IPS-18a (cell line): ENCODE data around the gene RASGEF1C.

ENCODE experiments used
- H3K27ac ChIP-seq: one replicate; pipeline ENCODE4 v1.5.1; 2013; ENCODE audit warnings: low read length
- H3K27me3 ChIP-seq: one replicate; pipeline ENCODE4 v1.6.1; 2013; ENCODE audit warnings: mild to moderate bottlenecking, low read length; ENCODE audit not compliant: control insufficient read depth, insufficient read depth
- H3K36me3 ChIP-seq: one replicate; pipeline ENCODE4 v1.6.1; 2013; ENCODE audit warnings: low read depth, low read length; ENCODE audit not compliant: control insufficient read depth
- H3K4me1 ChIP-seq: one replicate; pipeline ENCODE4 v1.6.1; 2013; ENCODE audit warnings: low read depth, low read length; ENCODE audit not compliant: control insufficient read depth
- H3K4me3 ChIP-seq: one replicate; pipeline ENCODE4 v1.5.1; 2013; ENCODE audit warnings: low read length
- H3K9ac ChIP-seq: one replicate; pipeline ENCODE4 v1.6.1; 2013; ENCODE audit warnings: mild to moderate bottlenecking, low read length, moderate library complexity
- H3K9me3 ChIP-seq: one replicate; pipeline ENCODE4 v1.6.1; 2013; ENCODE audit warnings: low read depth, low read length; ENCODE audit not compliant: control insufficient read depth

Gene RASGEF1C

GRCh38 chr5:180197016-180197702, 11.9 kb downstream of the RASGEF1C start:
- H3K9me3 ChIP-seq, result no peaks in the 10 kb centered on the region
- no peaks in the 10 kb centered on the region for H3K36me3 ChIP-seq
- H3K4me1 ChIP-seq, result no peaks in the 10 kb centered on the region
- H3K27me3 ChIP-seq, result no peaks in the 10 kb centered on the region
- H3K4me3 ChIP-seq, result no peak overlapping the region
- no peak overlapping the region for H3K9ac ChIP-seq
- no peak overlapping the region for H3K27ac ChIP-seq

GRCh38 chr5:180194410-180195345, 14.3 kb downstream of the RASGEF1C start:
- H3K9me3 ChIP-seq, result no peaks in the 10 kb centered on the region
- H3K9ac ChIP-seq, result no peak overlapping the region
- no peak overlapping the region for H3K27ac ChIP-seq
- H3K36me3 ChIP-seq, result no peaks in the 10 kb centered on the region
- H3K4me1 ChIP-seq, result no peaks in the 10 kb centered on the region
- no peaks in the 10 kb centered on the region for H3K27me3 ChIP-seq
- no peak overlapping the region for H3K4me3 ChIP-seq

GRCh38 chr5:180193749-180194375, 15.1 kb downstream of the RASGEF1C start:
- H3K4me1 ChIP-seq, result no peaks in the 10 kb centered on the region

DNA sequence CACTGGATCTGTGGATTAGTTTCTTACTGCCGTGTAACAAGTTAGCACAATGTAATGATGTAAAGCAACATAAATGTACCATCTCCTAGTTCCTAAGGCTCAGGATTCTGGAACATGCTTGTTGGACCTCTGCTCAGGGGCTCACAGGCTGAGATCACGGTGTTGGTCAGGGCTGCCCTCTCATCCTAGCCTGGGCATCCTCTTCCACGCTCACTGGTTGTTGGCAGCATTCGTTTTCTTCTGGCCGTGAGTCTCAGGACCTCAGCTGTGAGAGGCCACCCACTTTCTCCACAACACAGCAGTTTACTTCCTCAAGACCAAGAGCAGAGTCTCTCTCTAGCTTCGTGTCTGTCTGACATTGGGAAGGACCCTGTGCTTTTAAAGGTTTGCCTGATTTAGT, 17.3 kb downstream of the RASGEF1C start:
- Histone ChIP-seq H3K4me3 (no peak overlapping the region), H3K36me3 (no peaks in the 10 kb centered on the region), H3K9ac (no peak overlapping the region), H3K4me1 (no peaks in the 10 kb centered on the region), H3K9me3 (peaks cover 3% of the 10 kb centered on the region), H3K27ac (no peak overlapping the region), H3K27me3 (no peaks in the 10 kb centered on the region)

More at GRCh38 chr5:180193749-180194375, 15.1 kb downstream of the RASGEF1C start:
- Histone ChIP-seq H3K36me3 (no peaks in the 10 kb centered on the region), H3K27me3 (no peaks in the 10 kb centered on the region), H3K27ac (no peak overlapping the region), H3K9me3 (no peaks in the 10 kb centered on the region), H3K4me3 (no peak overlapping the region), H3K9ac (no peak overlapping the region)

DNA sequence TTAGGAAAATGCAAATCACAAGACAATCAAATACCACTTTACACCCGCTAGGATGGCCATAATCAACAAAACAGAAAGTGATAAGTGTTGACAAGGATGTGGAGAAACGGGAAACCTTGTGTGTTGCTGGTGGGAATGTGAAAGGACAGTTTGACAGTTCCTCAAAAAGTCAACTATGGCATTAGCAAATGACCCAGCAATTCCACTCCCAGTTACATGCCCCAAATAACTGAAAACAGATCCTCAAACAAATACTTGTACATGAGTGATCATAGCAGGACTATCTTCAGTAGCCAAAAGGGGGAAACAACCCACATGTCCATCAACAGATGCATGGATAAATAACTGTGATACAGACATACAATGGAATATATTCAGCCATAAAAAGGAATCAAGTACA, 21.2 kb downstream of the RASGEF1C start:
- Histone ChIP-seq H3K9me3 (peaks cover 3% of the 10 kb centered on the region), H3K9ac (no peak overlapping the region), H3K27ac (no peak overlapping the region), H3K4me1 (no peaks in the 10 kb centered on the region), H3K27me3 (no peaks in the 10 kb centered on the region), H3K36me3 (no peaks in the 10 kb centered on the region), H3K4me3 (no peak overlapping the region)

DNA sequence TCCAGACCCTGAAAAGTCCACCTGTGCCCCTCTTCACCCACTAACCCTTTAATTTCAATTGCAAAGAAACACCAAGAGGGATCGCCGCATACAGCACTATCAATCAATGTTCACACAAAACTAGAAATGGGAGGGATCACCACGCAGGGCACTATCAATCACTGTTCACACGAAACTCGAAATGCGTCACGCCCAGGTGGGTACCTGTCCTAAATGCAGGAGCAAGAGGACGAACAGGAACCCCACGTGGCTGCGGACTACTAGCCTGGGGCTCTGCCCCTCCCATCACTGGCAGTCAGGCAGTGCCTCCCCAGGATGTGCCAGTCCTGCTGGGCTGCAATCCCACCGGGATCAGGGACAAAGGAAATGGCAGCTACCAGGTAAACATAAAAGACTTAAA, 28.2 kb downstream of the RASGEF1C start:
- Histone ChIP-seq H3K4me1 (no peaks in the 10 kb centered on the region), H3K36me3 (no peaks in the 10 kb centered on the region), H3K27me3 (no peaks in the 10 kb centered on the region), H3K9me3 (no peaks in the 10 kb centered on the region), H3K27ac (no peak overlapping the region), H3K9ac (no peak overlapping the region), H3K4me3 (no peak overlapping the region)

GRCh38 chr5:180180421-180180820, 28.6 kb downstream of the RASGEF1C start:
- H3K9ac ChIP-seq, result no peak overlapping the region
- H3K27me3 ChIP-seq, result no peaks in the 10 kb centered on the region
- no peaks in the 10 kb centered on the region for H3K4me1 ChIP-seq
- no peak overlapping the region for H3K27ac ChIP-seq
- H3K9me3 ChIP-seq, result no peaks in the 10 kb centered on the region
- no peaks in the 10 kb centered on the region for H3K36me3 ChIP-seq
- no peak overlapping the region for H3K4me3 ChIP-seq

DNA sequence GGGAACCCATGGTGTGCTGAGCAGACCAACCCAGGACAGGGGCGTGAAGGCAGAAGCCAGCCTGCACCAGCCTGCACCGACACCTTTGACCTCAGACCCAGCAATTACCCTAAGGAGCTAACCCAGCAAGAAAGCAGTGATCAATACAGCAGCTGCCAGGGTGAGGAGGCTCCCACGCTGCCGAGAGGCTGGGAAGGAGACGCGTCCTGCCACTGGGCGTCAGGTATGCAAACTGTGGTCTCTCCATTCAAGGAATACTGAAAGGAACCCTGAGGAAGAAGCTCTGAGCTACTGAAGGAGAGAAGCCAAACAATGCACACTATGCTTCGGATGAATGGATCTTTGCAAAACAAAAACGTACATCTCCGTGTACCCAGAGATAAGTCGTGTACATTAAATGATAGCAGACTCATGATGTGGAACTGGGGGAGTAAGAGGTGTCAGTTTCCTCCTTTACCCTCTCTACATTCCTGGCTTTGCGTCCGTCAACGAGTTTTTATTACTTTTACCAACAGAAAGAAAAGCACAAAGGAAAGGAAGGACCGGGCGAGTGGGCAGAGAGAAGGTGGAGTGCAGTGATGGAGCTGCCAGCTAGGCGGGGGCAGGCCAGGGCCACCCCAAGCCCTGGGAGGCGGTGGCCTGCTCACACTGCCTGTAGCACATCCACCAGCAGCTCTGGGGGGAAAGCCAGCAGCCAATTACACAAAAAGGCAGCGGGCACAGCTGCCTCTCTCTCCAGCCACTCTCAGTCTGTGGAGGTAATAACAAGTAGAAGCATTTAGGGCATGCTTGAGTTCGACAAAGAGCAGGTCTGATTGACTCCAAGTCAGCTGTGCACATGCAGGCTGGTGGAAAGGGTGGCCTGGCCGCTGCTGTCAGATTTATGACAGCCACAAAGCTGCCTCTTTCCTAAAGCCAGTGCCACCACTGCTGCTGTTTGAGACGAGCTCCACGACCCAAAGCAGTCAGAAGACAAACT, 29.3 kb downstream of the RASGEF1C start:
- Histone ChIP-seq H3K27ac (no peak overlapping the region), H3K9ac (no peak overlapping the region), H3K4me1 (no peaks in the 10 kb centered on the region), H3K36me3 (no peaks in the 10 kb centered on the region), H3K4me3 (no peak overlapping the region), H3K9me3 (no peaks in the 10 kb centered on the region), H3K27me3 (no peaks in the 10 kb centered on the region)

DNA sequence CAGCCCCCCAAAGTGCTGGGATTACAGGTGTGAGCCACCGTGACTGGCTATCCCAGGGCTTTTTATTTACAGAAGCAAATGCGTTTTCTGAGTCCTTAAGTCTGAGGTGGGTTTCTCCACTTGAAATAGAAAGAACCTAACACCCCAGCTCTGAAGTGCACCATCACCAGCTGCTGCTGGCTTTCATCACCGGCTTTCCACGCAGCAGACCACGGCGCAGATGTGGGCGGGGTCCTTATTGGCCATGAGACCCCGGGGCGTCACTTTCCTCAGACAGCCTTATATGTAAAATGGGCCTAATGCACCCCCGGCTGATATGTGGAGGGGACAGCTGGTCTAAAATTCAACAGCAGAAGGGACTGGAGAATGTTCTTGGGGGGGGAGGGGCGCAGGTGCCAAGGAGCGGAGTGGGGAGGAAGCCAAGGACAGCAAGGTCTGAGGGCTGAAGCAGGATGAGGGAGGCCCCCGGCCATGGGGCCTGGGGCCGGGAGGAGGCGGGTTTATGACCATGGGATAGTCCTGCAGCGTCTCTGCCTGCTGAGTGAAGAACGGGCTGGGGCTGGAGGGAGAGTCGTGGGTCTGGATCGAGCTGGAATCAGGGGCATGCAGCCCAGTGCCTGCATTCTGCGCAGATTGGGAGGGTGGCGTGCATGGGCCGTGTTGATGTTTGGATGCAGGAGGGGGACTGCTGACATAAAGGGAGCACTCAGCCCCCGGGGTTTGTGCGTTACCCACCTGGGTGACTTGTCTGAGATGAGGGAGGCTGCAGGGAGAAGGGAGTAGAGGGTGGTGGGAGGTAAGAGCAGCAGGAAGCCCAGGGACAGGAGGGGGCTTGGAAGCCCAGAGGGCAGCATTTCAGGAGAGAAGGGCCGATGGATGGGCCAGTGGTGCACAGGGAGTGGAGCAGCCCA, 30.2 kb downstream of the RASGEF1C start:
- Histone ChIP-seq H3K9me3 (no peaks in the 10 kb centered on the region), H3K4me1 (no peaks in the 10 kb centered on the region), H3K4me3 (no peak overlapping the region), H3K27ac (no peak overlapping the region), H3K9ac (no peak overlapping the region), H3K36me3 (no peaks in the 10 kb centered on the region), H3K27me3 (no peaks in the 10 kb centered on the region)

DNA sequence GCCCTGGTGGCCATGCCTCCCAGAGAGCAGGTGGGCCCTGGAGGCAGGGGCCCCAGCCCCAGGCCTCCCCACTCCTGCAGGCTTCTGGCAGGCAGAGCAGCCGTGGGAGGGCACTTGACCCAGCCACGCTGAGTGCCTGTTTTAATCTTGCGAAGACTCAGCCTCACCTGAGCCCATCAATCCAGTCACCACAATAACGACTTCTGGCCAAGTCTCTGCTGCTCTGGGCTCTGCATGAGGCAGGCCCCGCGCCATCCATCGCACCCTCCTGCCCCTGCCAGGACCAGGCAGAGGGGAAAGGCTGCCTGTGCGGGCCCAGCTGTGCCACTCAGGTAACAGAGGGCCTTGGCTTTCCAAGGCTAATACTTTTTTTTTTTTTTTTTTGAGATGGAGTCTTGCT, 32.8 kb downstream of the RASGEF1C start:
- H3K36me3 ChIP-seq, result no peaks in the 10 kb centered on the region
- no peak overlapping the region for H3K4me3 ChIP-seq
- no peaks in the 10 kb centered on the region for H3K27me3 ChIP-seq
- no peaks in the 10 kb centered on the region for H3K4me1 ChIP-seq
- no peaks in the 10 kb centered on the region for H3K9me3 ChIP-seq
- H3K27ac ChIP-seq, result no peak overlapping the region
- H3K9ac ChIP-seq, result no peak overlapping the region
